ENCODE data around the gene SFMBT2.
"Not testable (repeated sequence)": the region's sequence is repeated elsewhere in the genome, so short reads cannot be mapped to it uniquely, and the experiment has no call there.

SFMBT2 gene

DNA sequence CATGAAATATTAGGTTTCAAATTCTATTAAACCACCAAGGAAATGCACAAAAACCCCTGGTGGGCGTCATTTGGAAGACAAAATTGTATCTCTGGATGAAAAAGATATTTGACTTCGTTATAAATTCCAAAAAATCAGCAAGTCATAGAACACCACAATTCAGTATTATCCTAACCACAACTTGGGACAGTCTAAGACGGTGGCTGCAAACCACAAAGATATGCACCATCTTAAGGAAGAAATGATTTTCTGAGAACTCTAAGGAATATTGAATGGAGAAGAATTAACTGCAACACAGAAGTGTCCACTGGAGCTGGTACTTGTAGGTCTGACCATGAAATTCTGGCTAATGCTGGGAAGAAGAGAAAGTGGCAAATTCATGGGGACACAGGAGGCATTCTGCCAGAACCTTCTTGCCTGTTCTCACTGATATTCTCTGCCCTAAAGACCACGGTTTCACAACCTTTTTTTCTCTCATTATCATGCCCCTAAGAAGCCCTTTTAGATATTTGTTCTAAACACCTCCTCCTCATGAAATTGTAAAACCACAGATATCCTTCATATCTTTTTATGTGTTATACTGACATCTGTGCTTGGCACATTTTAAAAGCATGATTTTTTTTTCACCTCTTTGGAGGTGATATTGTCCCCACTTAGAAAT lies 92.9 kb downstream of the SFMBT2 start:
- no peak for DNase-seq

DNA sequence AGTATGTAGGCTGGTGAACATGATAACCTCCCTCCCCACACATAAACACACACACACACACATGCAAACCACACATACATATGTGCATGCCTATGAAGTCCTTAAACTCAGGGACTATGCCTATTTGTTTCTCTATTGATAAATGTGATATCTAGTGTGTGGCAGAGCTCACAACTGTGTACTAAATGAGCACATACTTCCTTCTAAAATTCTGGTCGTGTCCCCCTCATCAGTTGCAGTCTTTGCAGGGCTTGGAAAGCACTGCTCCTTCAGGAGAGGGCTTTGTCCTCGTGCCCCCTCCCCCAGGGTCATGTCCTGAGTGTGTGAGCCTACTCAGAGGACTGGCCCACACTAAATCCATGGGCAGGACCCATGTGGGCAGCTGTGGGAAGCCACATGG lies 94.0 kb downstream of the SFMBT2 start:
- no peak for DNase-seq

DNA sequence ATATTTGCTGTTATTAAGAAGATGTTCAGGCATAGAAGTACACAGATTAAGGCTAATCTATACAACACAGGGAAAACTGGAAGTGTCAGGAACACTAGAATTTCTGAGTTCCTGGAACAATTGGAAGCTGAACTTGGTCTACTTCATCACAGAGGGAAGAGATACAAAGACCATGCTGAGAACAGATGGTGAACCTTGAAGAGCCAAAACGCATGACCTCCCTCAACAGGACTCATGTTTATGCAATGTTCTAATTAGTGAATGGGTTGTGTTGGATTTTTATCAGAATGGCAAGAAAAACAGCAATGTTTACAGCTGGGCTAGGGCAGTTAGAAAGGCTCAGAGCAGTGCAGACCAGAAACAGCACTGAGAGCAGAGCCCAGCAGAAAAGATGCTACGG lies 94.9 kb downstream of the SFMBT2 start:
- no peak for DNase-seq

GRCh38 chr10:7314170-7314569 lies 96.7 kb downstream of the SFMBT2 start:
- no peak for DNase-seq

GRCh38 chr10:7312488-7312857 lies 98.4 kb downstream of the SFMBT2 start:
- no peak for DNase-seq

DNA sequence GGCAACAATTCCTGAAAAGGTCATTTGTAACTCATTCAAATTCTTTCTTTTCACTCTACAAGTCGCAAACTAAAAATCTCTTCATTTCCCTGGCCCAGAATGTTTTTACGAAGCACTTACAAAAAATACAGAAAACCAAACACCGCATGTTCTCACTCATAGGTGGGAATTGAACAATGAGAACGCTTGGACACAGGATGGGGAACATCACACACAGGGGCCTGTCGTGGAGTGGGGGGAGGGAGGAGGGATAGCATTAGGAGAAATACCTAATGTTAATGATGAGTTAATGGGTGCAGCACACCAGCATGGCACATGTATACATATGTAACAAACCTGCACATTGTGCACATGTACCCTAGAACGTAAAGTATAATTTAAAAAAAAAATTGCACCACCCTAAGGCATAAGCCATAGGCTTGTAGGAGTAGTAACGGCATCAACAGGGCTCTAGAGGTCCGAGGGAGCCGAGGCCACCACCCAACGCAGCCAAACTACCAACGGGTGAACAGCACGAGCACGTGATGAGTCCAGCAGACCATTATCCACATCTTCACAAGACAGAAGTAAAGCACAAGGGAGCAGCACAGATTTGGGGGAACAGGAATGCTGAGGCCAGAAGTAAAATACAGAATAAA lies 98.9 kb downstream of the SFMBT2 start:
- DNase-seq: not testable (repeated sequence)

DNA sequence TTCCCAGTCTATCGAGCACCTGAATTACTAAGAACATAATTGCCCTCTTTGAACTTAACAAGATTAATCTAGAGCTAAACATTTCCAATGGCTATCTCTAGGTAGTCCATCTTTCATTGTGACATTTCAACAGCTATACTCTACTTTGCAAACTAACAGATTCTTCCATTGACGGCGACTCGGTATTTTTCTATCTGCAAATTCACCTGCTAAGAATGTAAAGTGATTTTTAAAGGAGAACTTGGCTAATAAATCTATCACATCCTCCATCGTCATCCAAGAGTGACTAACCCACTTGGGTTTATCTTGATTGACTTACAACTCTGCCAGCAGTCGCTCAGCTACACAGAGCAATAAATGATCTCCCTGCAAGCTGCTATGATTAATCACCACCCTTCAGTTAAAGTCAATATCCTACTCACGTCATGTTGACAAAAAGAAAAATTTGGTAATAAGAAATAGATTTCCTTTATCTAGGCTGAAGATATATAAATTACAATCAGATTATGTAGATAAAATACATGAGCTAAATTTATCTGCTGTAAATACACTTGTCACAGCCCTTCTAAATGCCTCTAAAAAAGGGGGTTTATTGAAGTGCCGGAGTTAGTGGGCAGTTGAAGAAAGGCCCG lies 99.5 kb downstream of the SFMBT2 start:
- DNase-seq: no peak

GRCh38 chr10:7310076-7310475 lies 100.8 kb downstream of the SFMBT2 start:
- DNase-seq: no peak

- no peak for DNase-seq
Measured at GRCh38 chr10:7308826-7309225, 102.0 kb downstream of the SFMBT2 start.

- DNase-seq: no peak
Measured at GRCh38 chr10:7306616-7307015, 104.2 kb downstream of the SFMBT2 start.

DNA sequence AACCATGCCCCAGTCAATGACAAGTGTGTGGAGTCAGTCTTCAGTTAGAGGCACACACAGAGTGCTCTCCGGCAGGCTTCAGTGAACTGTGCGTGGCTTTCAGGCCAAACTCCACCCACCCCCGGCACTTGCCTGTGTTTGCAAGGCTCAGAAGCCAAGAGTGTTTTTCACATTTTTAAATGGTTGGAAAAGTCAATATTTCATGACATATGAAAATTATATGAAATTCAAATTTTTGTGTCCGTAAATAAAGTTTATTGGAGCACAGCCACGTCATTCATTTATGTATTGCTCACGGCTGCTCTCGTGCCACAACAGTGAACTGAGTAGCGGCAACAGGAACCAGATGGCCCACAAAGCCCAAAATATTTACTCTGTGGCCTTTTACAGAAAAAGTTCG lies 104.7 kb downstream of the SFMBT2 start:
- DNase-seq: no peak

GRCh38 chr10:7305053-7305452 lies 105.8 kb downstream of the SFMBT2 start:
- no peak for DNase-seq

GRCh38 chr10:7304110-7304509 lies 106.7 kb downstream of the SFMBT2 start:
- no peak for DNase-seq

- no peak for DNase-seq
Measured at GRCh38 chr10:7302930-7303557, 107.8 kb downstream of the SFMBT2 start.

DNA sequence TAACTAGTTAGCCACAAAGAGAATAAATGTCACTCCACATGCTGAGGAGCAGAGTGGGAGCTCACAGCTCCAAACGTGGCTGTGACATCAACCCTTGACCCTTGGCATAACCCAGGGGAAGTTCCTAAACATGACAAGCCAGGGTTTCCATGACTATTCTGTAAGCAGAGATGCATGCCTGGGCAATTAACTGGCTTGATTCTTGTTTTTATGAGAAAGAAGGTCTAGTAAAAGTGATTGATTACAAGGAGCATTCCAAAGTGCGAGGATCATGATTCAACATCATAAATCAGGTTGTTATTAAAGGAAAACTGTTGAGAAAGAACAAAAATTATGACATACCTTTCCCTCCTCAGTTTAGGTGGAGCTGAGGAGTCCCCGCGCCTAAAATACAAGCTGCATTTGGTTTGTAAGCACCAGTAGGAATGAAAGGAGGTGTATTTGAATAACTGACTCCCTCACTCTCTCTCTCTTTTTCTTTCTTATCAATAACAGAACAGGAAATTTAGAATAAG lies 108.4 kb downstream of the SFMBT2 start:
- DNase-seq: no peak

- no peak for DNase-seq
Measured at GRCh38 chr10:7301006-7301778, 109.6 kb downstream of the SFMBT2 start.

GRCh38 chr10:7300384-7300971 lies 110.4 kb downstream of the SFMBT2 start:
- DNase-seq: no peak

- not testable (repeated sequence) for DNase-seq
Measured at GRCh38 chr10:7299601-7300325, 111.1 kb downstream of the SFMBT2 start.

DNA sequence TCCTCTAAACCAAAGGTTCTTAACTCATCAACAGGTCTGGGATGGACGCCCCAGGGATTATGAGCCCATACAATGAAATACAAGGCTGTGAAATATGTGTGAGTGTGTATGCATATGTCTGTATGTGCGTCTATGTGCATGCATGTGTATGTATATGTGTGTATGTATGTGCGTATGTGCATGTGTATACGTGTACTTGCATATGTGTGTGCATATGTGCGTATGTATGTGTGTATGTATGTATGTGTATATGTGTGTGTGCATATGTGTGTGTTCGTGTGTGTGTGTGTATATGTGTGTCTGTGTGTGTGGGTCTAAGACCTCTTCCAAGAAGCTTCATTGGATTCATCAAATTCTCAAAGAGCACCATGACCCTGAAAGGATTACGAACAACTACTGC lies 112.3 kb downstream of the SFMBT2 start:
- DNase-seq: no peak

DNA sequence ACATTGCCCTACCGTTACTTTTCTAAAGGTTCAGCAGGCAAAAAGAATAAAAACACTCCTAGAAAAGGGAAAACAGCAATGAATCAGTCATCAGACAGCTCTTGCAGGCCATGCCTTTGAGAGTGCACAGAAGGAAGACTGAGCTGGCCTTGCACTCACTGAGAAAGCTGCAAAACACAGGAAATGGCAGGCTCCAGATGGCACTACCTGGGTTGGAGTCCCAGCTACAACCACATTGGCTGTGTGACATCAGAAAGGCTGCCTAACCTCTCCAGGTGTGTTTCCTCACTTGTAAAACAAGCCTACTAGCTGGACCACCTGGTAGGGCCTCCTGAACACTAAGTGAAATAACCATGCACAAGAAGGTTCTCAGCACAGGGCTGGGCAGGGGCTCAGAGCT lies 113.7 kb downstream of the SFMBT2 start:
- no peak for DNase-seq

DNA sequence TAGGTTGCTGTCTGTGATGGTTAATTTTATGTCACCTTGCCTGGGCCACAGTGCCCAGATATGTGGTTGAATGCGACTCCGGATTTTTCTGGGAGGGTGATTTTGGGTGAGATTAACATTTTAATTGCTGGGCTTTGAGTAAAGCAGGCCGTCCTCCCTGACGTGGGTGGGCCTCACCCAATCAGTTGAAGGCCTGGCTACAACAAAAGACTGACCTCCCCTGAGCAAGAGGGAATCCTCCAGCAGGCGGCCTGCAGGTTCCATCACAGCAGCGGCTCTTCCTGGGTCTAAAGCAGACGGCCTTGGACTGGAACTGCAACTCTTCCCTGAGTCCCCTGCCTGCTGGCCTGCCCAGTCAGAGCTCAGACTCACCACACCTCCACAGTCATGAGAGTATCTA lies 114.2 kb downstream of the SFMBT2 start:
- DNase-seq: no peak

- DNase-seq: no peak
Measured at GRCh38 chr10:7296076-7296475, 114.8 kb downstream of the SFMBT2 start.
